Caco-2 (cell line): ENCODE results near the gene RC3H2. TPM values are rescaled to one million over a fixed set of nuclear protein-coding genes. Genes with fewer than 3 reads are reported as not detected.

Source experiments
- BruUV-seq: library from RNA; stranded (reverse); fragments of 400-500 nt; replicated peaks from 2 replicates; lab custom pipeline; 2021; lab: Mats Ljungman, UMichigan
- CTCF ChIA-PET: fragments of 300-600 bp; sonication (Branson Sonifier 250); formaldehyde crosslinking; loops from one replicate; lab custom pipeline; 2022; ENCODE audit warnings: antibody characterized with exemption; lab: Charles Lee
- POLR2A ChIA-PET: fragments of 300-600 bp; sonication (Branson Sonifier 250); formaldehyde crosslinking; loops from one replicate; lab custom pipeline; 2022; ENCODE audit warnings: antibody characterized with exemption; lab: Charles Lee
- DNase-seq, 2 experiments: peaks; one replicate each; pipeline versions ENCODE4 v3.0.0 to v3.0.0-alpha.2; 2020 to 2022
- H3K27me3 ChIP-seq: replicated peaks from 2 replicates; pipeline ENCODE4 v1.6.0; 2011; ENCODE audit warnings: low read length; ENCODE audit not compliant: control insufficient read depth, insufficient read depth
- H3K36me3 ChIP-seq: 2 replicates; pipeline ENCODE4 v1.5.1; 2011; ENCODE audit warnings: low read length; ENCODE audit not compliant: control insufficient read depth, insufficient read depth
- H3K4me1 ChIP-seq: fragments of 250-450 bp; sonication (Bioruptor Pico); 2 replicates; pipeline ENCODE4 v1.5.1; 2020; ENCODE audit warnings: mild to moderate bottlenecking
- H3K4me3 ChIP-seq: 2 replicates; pipeline ENCODE4 v1.5.1; 2011; ENCODE audit warnings: low read depth, mild to moderate bottlenecking, control low read depth, low read length
- H3K9me3 ChIP-seq: fragments of 250-450 bp; sonication (Bioruptor Pico); 2 replicates; pipeline ENCODE4 v1.5.1; 2020; ENCODE audit warnings: mild to moderate bottlenecking, moderate library complexity
- H3K27ac Mint-ChIP-seq: one replicate; pipeline ENCODE4 v1.8.0; 2022; ENCODE audit warnings: mixed read lengths; ENCODE audit not compliant: unreplicated experiment
- H3K27me3 Mint-ChIP-seq: one replicate; pipeline ENCODE4 v1.8.0; 2022; ENCODE audit warnings: mixed read lengths; ENCODE audit not compliant: insufficient read depth, unreplicated experiment
- H3K36me3 Mint-ChIP-seq: one replicate; pipeline ENCODE4 v1.8.0; 2022; ENCODE audit warnings: mild to moderate bottlenecking, mixed read lengths; ENCODE audit not compliant: insufficient read depth, unreplicated experiment
- H3K4me1 Mint-ChIP-seq: one replicate; pipeline ENCODE4 v1.8.0; 2022; ENCODE audit warnings: low read depth, mixed read lengths; ENCODE audit not compliant: unreplicated experiment
- H3K4me3 Mint-ChIP-seq: one replicate; pipeline ENCODE4 v1.8.0; 2022; ENCODE audit warnings: mild to moderate bottlenecking, moderate library complexity, mixed read lengths; ENCODE audit not compliant: unreplicated experiment
- H3K9me3 Mint-ChIP-seq: one replicate; pipeline ENCODE4 v1.8.0; 2022; ENCODE audit warnings: mixed read lengths; ENCODE audit not compliant: unreplicated experiment
- CTCF ChIP-seq, 2 experiments: fragments of 200-600 bp in 1 of 2; IDR thresholded peaks; 1 replicate in 1 of 2; 2 replicates in 1 of 2; pipeline versions ENCODE4 v1.5.1 to v1.8.0; 2011 to 2022; ENCODE audit warnings: antibody characterized with exemption in 1 of 2, control low read depth in 1 of 2, inconsistent platforms in 1 of 2, low read depth in 1 of 2, low read length in 1 of 2, mild to moderate bottlenecking in 1 of 2, moderate library complexity in 1 of 2; ENCODE audit not compliant: insufficient read depth in 1 of 2, severe bottlenecking in 1 of 2, unreplicated experiment in 1 of 2
- intact Hi-C: fragments of 100-400 bp; cut with micrococcal nuclease; formaldehyde crosslinking; loops from one replicate; pipeline ENCODE4 v1.10.0; 2022; ENCODE audit not compliant: unreplicated experiment
- total RNA-seq: library from RNA; stranded (reverse); gene quantifications from 2 replicates; pipeline ENCODE4 v1.2.3, GENCODE V29; 2022

The RC3H2 gene
- total RNA-seq, 1 experiment from 2014 or later: 53.8 TPM

GRCh38 chr9:122941582-122942234, 36.5 kb upstream of the RC3H2 start:
- Mint-ChIP-seq H3K4me3 (peak overlapping the region; percentile 94), H3K4me1 (peaks cover 14% of the 10 kb centered on the region), H3K36me3 (peaks cover 49% of the 10 kb centered on the region), H3K9me3 (no peaks in the 10 kb centered on the region), H3K27me3 (no peaks in the 10 kb centered on the region), H3K27ac (peak overlapping the region; percentile 87)
- H3K27me3 ChIP-seq: no peaks in the 10 kb centered on the region
- DNase-seq: no peak
- H3K4me1 ChIP-seq: peaks cover 9% of the 10 kb centered on the region; the same call in 1 of the 2 replicates
- BruUV-seq: TSS peak; percentile 66
- TF ChIP-seq CTCF (IDR thresholded peaks at IDR 0.05; ENCODE audit: insufficient read depth in 1 of 2, low read depth in 1 of 2, low read length in 1 of 2, severe bottlenecking in 1 of 2, unreplicated experiment in 1 of 2): no peak
- peak overlapping the region; percentile 80 for H3K4me3 ChIP-seq
- CTCF ChIA-PET: no interaction called here
- intact Hi-C loops: no loop called here
- no peaks in the 10 kb centered on the region for H3K9me3 ChIP-seq
- peaks cover 1% of the 10 kb centered on the region; the same call in 1 of the 2 replicates for H3K36me3 ChIP-seq
- POLR2A ChIA-PET: interaction anchor here (1.3 to 1.8 kb wide), 4 partner anchors 10 to 113 kb away, joined by 6 to 36 read pairs (median 14); partner anchors contain the start of genes PDCL, RC3H2 and ZBTB26

- Mint-ChIP-seq H3K4me1 (peaks cover 14% of the 10 kb centered on the region), H3K36me3 (peaks cover 57% of the 10 kb centered on the region), H3K27me3 (no peaks in the 10 kb centered on the region), H3K9me3 (no peaks in the 10 kb centered on the region), H3K27ac (peak within 1 kb of the TSS; percentile 87), H3K4me3 (peak within 1 kb of the TSS; percentile 94)
- POLR2A ChIA-PET: interaction anchor here (0.5 to 1.8 kb wide), 14 partner anchors 9 to 749 kb away, joined by 3 to 36 read pairs (median 6); partner anchors contain the start of genes MRRF, PDCL, RBM18 and RC3H2
- intact Hi-C loops: loop anchor here (1.0 kb wide), 3 partner anchors 10 to 36 kb away; partner anchors contain the start of genes RC3H2, ZBTB26 and ZBTB6
- Histone ChIP-seq H3K9me3 (no peaks in the 10 kb centered on the region), H3K4me3 (peak within 1 kb of the TSS; percentile 80), H3K36me3 (peaks cover 1% of the 10 kb centered on the region; the same call in 1 of the 2 replicates), H3K27me3 (no peaks in the 10 kb centered on the region), H3K4me1 (peaks cover 9% of the 10 kb centered on the region; the same call in 1 of the 2 replicates)
- CTCF ChIA-PET: interaction anchor here (0.7 kb wide), 2 partner anchors 10 to 28 kb away, joined by 3 to 4 read pairs; partner anchors contain the start of genes ZBTB26 and ZBTB6
- no peak for TF ChIP-seq CTCF (IDR thresholded peaks at IDR 0.05; ENCODE audit: insufficient read depth in 1 of 2, low read depth in 1 of 2, low read length in 1 of 2, severe bottlenecking in 1 of 2, unreplicated experiment in 1 of 2)
- no TSS peak for BruUV-seq
- peak; percentile 98 to 99 for DNase-seq
Observed at GRCh38 chr9:122940749-122941581, 35.8 kb upstream of the RC3H2 start, which contains the start of gene RABGAP1. RABGAP1 (plus strand) TSS chr9:122941020; CDS start chr9:122957060, 16,040 bp downstream.

GRCh38 chr9:122940454-122940748, 35.2 kb upstream of the RC3H2 start:
- intact Hi-C loops: loop anchor here (1.0 kb wide), 3 partner anchors 9 to 35 kb away; partner anchors contain the start of genes RC3H2, ZBTB26 and ZBTB6
- no TSS peak for BruUV-seq
- Mint-ChIP-seq H3K4me3 (peak overlapping the region; percentile 94), H3K27me3 (no peaks in the 10 kb centered on the region), H3K4me1 (peaks cover 14% of the 10 kb centered on the region), H3K27ac (peak overlapping the region; percentile 87), H3K9me3 (no peaks in the 10 kb centered on the region), H3K36me3 (peaks cover 54% of the 10 kb centered on the region)
- Histone ChIP-seq H3K4me1 (peaks cover 9% of the 10 kb centered on the region; the same call in 1 of the 2 replicates), H3K36me3 (peaks cover 1% of the 10 kb centered on the region; the same call in 1 of the 2 replicates), H3K9me3 (no peaks in the 10 kb centered on the region), H3K4me3 (peak overlapping the region; percentile 27), H3K27me3 (no peaks in the 10 kb centered on the region)
- ChIA-PET POLR2A (interaction anchor here (0.5 to 1.8 kb wide), 15 partner anchors 9 to 1206 kb away, joined by 3 to 36 read pairs (median 6); partner anchors contain the start of genes MRRF, PDCL, RBM18 and RC3H2), CTCF (interaction anchor here (0.7 kb wide), 2 partner anchors 9 to 28 kb away, joined by 3 to 4 read pairs; partner anchors contain the start of genes ZBTB26 and ZBTB6)
- no peak for TF ChIP-seq CTCF (IDR thresholded peaks at IDR 0.05; ENCODE audit: insufficient read depth in 1 of 2, low read depth in 1 of 2, low read length in 1 of 2, severe bottlenecking in 1 of 2, unreplicated experiment in 1 of 2)
- no peak for DNase-seq
